Endometrial microvascular endothelial cells (primary cell): ENCODE data around the gene XIRP2. TPM values are rescaled to one million over a fixed set of nuclear protein-coding genes. Genes with fewer than 3 reads are reported as not detected.

Experiments used
- in situ Hi-C: cut with HindIII; loops from 2 replicates; pipeline ENCODE4 v1.10.0; 2017; ENCODE audit warnings: low sequenced_read_pairs, low pct_unique_long_range_greater_than_20kb; ENCODE audit errors: inconsistent ontology term
- total RNA-seq: library from RNA; depleted of rRNA; stranded (reverse); fragments of >200 nt; gene quantifications from one replicate; pipeline ENCODE4 v1.2.3, GENCODE V29; 2015; ENCODE audit errors: inconsistent ontology term

The XIRP2 gene
- total RNA-seq = not detected

GRCh38 chr2:166888180-166888579 lies at the start of gene XIRP2:
XIRP2 (plus strand) TSS chr2:166888480; CDS start chr2:166903483, 15,003 bp downstream.
- in situ Hi-C loops = no loop called here

GRCh38 chr2:166841152-166841551 lies 47.1 kb upstream of the XIRP2 start:
- in situ Hi-C loops = no loop called here

GRCh38 chr2:166841679-166842078 lies 46.6 kb upstream of the XIRP2 start:
- in situ Hi-C loops = no loop called here

- in situ Hi-C loops = no loop called here
Observed at GRCh38 chr2:166844111-166844510, 44.2 kb upstream of the XIRP2 start.

GRCh38 chr2:166862468-166863132 lies 25.7 kb upstream of the XIRP2 start:
- in situ Hi-C loops = no loop called here

- in situ Hi-C loops = no loop called here
Observed at GRCh38 chr2:166867874-166868514, 20.3 kb upstream of the XIRP2 start.

GRCh38 chr2:166870346-166870745 lies 17.9 kb upstream of the XIRP2 start:
- in situ Hi-C loops = no loop called here

- in situ Hi-C loops = no loop called here
Observed at GRCh38 chr2:166881177-166881576, 7.1 kb upstream of the XIRP2 start.

GRCh38 chr2:166882851-166883250 lies 5.4 kb upstream of the XIRP2 start:
- in situ Hi-C loops = no loop called here

GRCh38 chr2:166891727-166892126 lies 3.4 kb downstream of the XIRP2 start:
- in situ Hi-C loops = no loop called here

- in situ Hi-C loops = no loop called here
Observed at GRCh38 chr2:166892397-166892796, 4.1 kb downstream of the XIRP2 start.

GRCh38 chr2:166895243-166895642 lies 7.0 kb downstream of the XIRP2 start:
- in situ Hi-C loops = no loop called here

GRCh38 chr2:166897666-166898065 lies 9.4 kb downstream of the XIRP2 start:
- in situ Hi-C loops = no loop called here

- in situ Hi-C loops = no loop called here
Observed at GRCh38 chr2:166899676-166900075, 11.4 kb downstream of the XIRP2 start.

- in situ Hi-C loops = no loop called here
Observed at GRCh38 chr2:166900700-166901099, 12.4 kb downstream of the XIRP2 start.

- in situ Hi-C loops = no loop called here
Observed at GRCh38 chr2:166901336-166901735, 13.1 kb downstream of the XIRP2 start.

GRCh38 chr2:166916987-166917386 lies 28.7 kb downstream of the XIRP2 start:
- in situ Hi-C loops = no loop called here

- in situ Hi-C loops = no loop called here
Observed at GRCh38 chr2:166917415-166917814, 29.1 kb downstream of the XIRP2 start.

GRCh38 chr2:166921261-166921896 lies 33.1 kb downstream of the XIRP2 start:
- in situ Hi-C loops = no loop called here

- in situ Hi-C loops = no loop called here
Observed at GRCh38 chr2:166924967-166925366, 36.7 kb downstream of the XIRP2 start.
